T-cell (primary cell): ENCODE data around the gene PREX1. TPM values are rescaled to one million over a fixed set of nuclear protein-coding genes. Genes with fewer than 3 reads are reported as not detected.
"Not testable (repeated sequence)": the region's sequence is repeated elsewhere in the genome, so short reads cannot be mapped to it uniquely, and the experiment has no call there.

Experiments
- ATAC-seq, 4 experiments: fragments of 200-7000 bp in 3 of 4; fragments of 150-1000 bp in 1 of 4; cut with Tn5 transposase; replicated peaks in 1 of 4; 1 replicate in 3 of 4; 2 replicates in 1 of 4; pipeline ENCODE4 v1.10.0; 2021; ENCODE audit warnings: moderate library complexity in 3 of 4, mild to moderate bottlenecking in 2 of 4, moderate number of reproducible peaks in 1 of 4
- CTCF ChIA-PET, 2 donors: fragments of 300-600 bp; sonication (Branson Sonifier 250); formaldehyde crosslinking; loops; one replicate each; lab custom pipeline; 2022; ENCODE audit warnings: antibody characterized with exemption in 2 of 2; lab: Charles Lee
- POLR2A ChIA-PET, 2 donors: fragments of 300-600 bp; sonication (Branson Sonifier 250); formaldehyde crosslinking; loops; one replicate each; lab custom pipeline; 2022; ENCODE audit warnings: antibody characterized with exemption in 2 of 2; lab: Charles Lee
- DNase-seq, 35 experiments: peaks; one replicate each; pipeline versions ENCODE4 v3.0.0 to v3.0.0-alpha.2; 2013 to 2023
- H3K27ac ChIP-seq: one replicate; pipeline ENCODE4 v1.5.1; 2013; ENCODE audit warnings: low read length
- H3K27me3 ChIP-seq, 2 experiments: replicated peaks in 1 of 2; 1 replicate in 1 of 2; 2 replicates in 1 of 2; pipeline versions ENCODE4 v1.6.1 to v1.7.0; 2013; ENCODE audit warnings: low read length in 1 of 2, mixed read lengths in 1 of 2; ENCODE audit not compliant: control insufficient read depth in 2 of 2, insufficient read depth in 2 of 2; ENCODE audit errors: extremely low read depth in 1 of 2
- H3K36me3 ChIP-seq, 2 donors: 1 replicate in 1 of 2; 2 replicates in 1 of 2; pipeline versions ENCODE4 v1.6.1 to v1.7.0; 2013; ENCODE audit warnings: low read length in 1 of 2; ENCODE audit not compliant: control insufficient read depth in 2 of 2, insufficient read depth in 1 of 2; ENCODE audit errors: extremely low read depth in 1 of 2
- H3K4me1 ChIP-seq, 2 experiments: 1 replicate in 1 of 2; 2 replicates in 1 of 2; pipeline versions ENCODE4 v1.6.1 to v1.7.0; 2013; ENCODE audit warnings: low read length in 2 of 2, mixed read lengths in 1 of 2; ENCODE audit not compliant: insufficient read depth in 2 of 2, control insufficient read depth in 1 of 2; ENCODE audit errors: extremely low read depth in 1 of 2
- H3K4me3 ChIP-seq, 2 donors: 1 replicate in 1 of 2; 2 replicates in 1 of 2; pipeline versions ENCODE4 v1.5.1 to v1.7.0; 2013; ENCODE audit warnings: mild to moderate bottlenecking in 2 of 2, low read length in 1 of 2, moderate library complexity in 1 of 2; ENCODE audit not compliant: control insufficient read depth in 1 of 2; ENCODE audit errors: extremely low read depth in 1 of 2
- H3K9me3 ChIP-seq: 2 replicates; pipeline ENCODE4 v1.7.0; 2013
- H3K27ac Mint-ChIP-seq, 2 donors: one replicate each; pipeline ENCODE4 v1.8.0; 2020 to 2021; ENCODE audit warnings: mild to moderate bottlenecking in 2 of 2, mixed read lengths in 2 of 2
- H3K27me3 Mint-ChIP-seq, 2 donors: one replicate each; pipeline ENCODE4 v1.8.0; 2021 to 2022; ENCODE audit warnings: mixed read lengths in 2 of 2
- H3K36me3 Mint-ChIP-seq: one replicate; pipeline ENCODE4 v1.8.0; 2021; ENCODE audit warnings: mixed read lengths
- H3K4me1 Mint-ChIP-seq, 3 donors: one replicate each; pipeline ENCODE4 v1.8.0; 2020 to 2022; ENCODE audit warnings: mixed read lengths in 3 of 3, mild to moderate bottlenecking in 1 of 3
- H3K4me3 Mint-ChIP-seq, 3 donors: one replicate each; pipeline ENCODE4 v1.8.0; 2020 to 2022; ENCODE audit warnings: mild to moderate bottlenecking in 3 of 3, mixed read lengths in 3 of 3, moderate library complexity in 3 of 3
- H3K9me3 Mint-ChIP-seq, 3 donors: one replicate each; pipeline ENCODE4 v1.8.0; 2020 to 2022; ENCODE audit warnings: mixed read lengths in 3 of 3
- WGBS: methylation state at CpG from one replicate; pipeline ENCODE4 v1.1.5; 2013; ENCODE audit warnings: missing lambda C conversion rate; ENCODE audit not compliant: insufficient coverage; 5-methylcytosine and 5-hydroxymethylcytosine counted together
- total RNA-seq, 35 experiments: library from RNA in 6 of 35; stranded (reverse) in 6 of 35; fragments of 120-200 nt in 1 of 35; gene quantifications; one replicate each; pipeline versions ENCODE4 v1.2.1 to v1.2.4 and lab custom pipeline; 2013 to 2026

PREX1 gene
- total RNA-seq, 5 donors from 2014 or later (not counting 1 experiment from before 2014, with no cell fraction given) = 99.2 to 181 (median 137) TPM

DNA sequence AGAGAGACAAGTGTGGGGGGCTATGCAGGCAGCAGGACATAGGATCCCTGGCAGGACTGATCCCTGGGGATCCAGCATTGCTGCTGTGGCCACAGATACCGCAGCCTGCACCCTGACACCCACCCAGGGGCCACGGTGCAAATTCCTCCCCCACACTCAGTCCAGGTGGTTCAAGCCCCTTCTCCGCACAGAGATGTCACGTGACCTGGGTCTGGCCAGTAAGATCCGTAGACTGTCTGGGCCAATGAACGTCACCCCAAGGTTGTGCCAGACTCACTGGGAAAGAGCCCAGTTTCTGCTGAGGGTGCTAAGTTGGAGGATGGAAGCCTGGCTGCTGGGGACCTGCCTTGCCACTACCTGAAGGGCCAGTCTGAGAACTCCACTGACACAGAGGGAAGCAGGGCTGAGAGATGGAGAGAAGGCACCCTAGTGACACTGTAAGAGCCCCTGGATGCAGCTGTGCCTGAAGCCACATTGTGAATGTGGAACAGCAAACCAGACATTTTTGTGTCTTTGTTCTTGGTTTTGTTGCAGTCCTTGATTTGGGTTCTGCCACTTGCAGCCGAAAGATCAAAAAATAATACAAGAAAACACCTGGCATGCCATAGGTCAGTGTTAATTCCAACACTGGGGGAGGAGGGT, 228.6 kb downstream of the PREX1 start:
- no peaks in the 10 kb centered on the region for H3K4me1 Mint-ChIP-seq
- H3K9me3 Mint-ChIP-seq = peaks cover 2 to 4% (median 3%) of the 10 kb centered on the region in 3 donors
- no peaks in the 10 kb centered on the region for H3K36me3 Mint-ChIP-seq
- no peak for DNase-seq
- no peak overlapping the region for H3K4me3 ChIP-seq
- 83% methylated on average over 5 of the region's 7 CpGs for WGBS
- ATAC-seq = no peak
- no peak overlapping the region for H3K4me3 Mint-ChIP-seq
- no peak overlapping the region for H3K27ac ChIP-seq
- CTCF ChIA-PET = no interaction called here
- H3K27me3 ChIP-seq = peaks cover 0 to 26% of the 10 kb centered on the region in 2 experiments
- no peak overlapping the region for H3K27ac Mint-ChIP-seq
- peaks cover 4 to 23% of the 10 kb centered on the region in 2 donors for H3K27me3 Mint-ChIP-seq
- no peaks in the 10 kb centered on the region for H3K4me1 ChIP-seq
- H3K9me3 ChIP-seq = no peaks in the 10 kb centered on the region
- POLR2A ChIA-PET = no interaction called here
- no peaks in the 10 kb centered on the region for H3K36me3 ChIP-seq

- 71% methylated on average over 9 of the region's 16 CpGs for WGBS
- ATAC-seq, CTCF ChIA-PET, H3K4me1 Mint-ChIP-seq, H3K9me3 ChIP-seq, DNase-seq, POLR2A ChIA-PET, H3K36me3 Mint-ChIP-seq, H3K9me3 Mint-ChIP-seq, H3K4me1 ChIP-seq, H3K36me3 ChIP-seq, H3K4me3 Mint-ChIP-seq, H3K27ac ChIP-seq, H3K27ac Mint-ChIP-seq, H3K4me3 ChIP-seq: not testable (repeated sequence)
- H3K27me3 ChIP-seq = peaks cover 0 to 20% of the 10 kb centered on the region in 2 experiments
- H3K27me3 Mint-ChIP-seq = peaks cover 4 to 23% of the 10 kb centered on the region in 2 donors
Measured at GRCh38 chr20:48598303-48598941, 229.4 kb downstream of the PREX1 start.

- CTCF ChIA-PET = no interaction called here
- no peak overlapping the region for H3K27ac Mint-ChIP-seq
- POLR2A ChIA-PET = no interaction called here
Measured at GRCh38 chr20:48597521-48598302, 230.1 kb downstream of the PREX1 start.

GRCh38 chr20:48596334-48596898, 231.4 kb downstream of the PREX1 start:
- Histone ChIP-seq H3K27me3 (peaks cover 0 to 20% of the 10 kb centered on the region in 2 experiments), H3K4me3 (no peak overlapping the region), H3K27ac (no peak overlapping the region), H3K36me3 (no peaks in the 10 kb centered on the region), H3K9me3 (no peaks in the 10 kb centered on the region), H3K4me1 (no peaks in the 10 kb centered on the region)
- H3K27ac Mint-ChIP-seq = no peak overlapping the region
- H3K9me3 Mint-ChIP-seq = peaks cover 2 to 4% (median 3%) of the 10 kb centered on the region in 3 donors
- H3K4me1 Mint-ChIP-seq = no peaks in the 10 kb centered on the region
- WGBS = no CpG with 5 or more reads among the region's 4 CpGs
- no peak overlapping the region for H3K4me3 Mint-ChIP-seq
- ChIA-PET CTCF (no interaction called here), POLR2A (no interaction called here)
- no peaks in the 10 kb centered on the region for H3K36me3 Mint-ChIP-seq
- peaks cover 4 to 23% of the 10 kb centered on the region in 2 donors for H3K27me3 Mint-ChIP-seq
- DNase-seq (no peak), ATAC-seq (no peak)

More at GRCh38 chr20:48597521-48598302, 230.1 kb downstream of the PREX1 start:
- H3K4me1 Mint-ChIP-seq = no peaks in the 10 kb centered on the region
- H3K4me1 ChIP-seq = no peaks in the 10 kb centered on the region
- DNase-seq (no peak), ATAC-seq (no peak)
- no peaks in the 10 kb centered on the region for H3K9me3 ChIP-seq
- no peak overlapping the region for H3K4me3 ChIP-seq
- WGBS = 80% methylated on average over 6 of the region's 12 CpGs
- H3K4me3 Mint-ChIP-seq = no peak overlapping the region
- no peak overlapping the region for H3K27ac ChIP-seq
- H3K36me3 Mint-ChIP-seq = no peaks in the 10 kb centered on the region
- no peaks in the 10 kb centered on the region for H3K36me3 ChIP-seq
- H3K9me3 Mint-ChIP-seq = peaks cover 2 to 4% (median 3%) of the 10 kb centered on the region in 3 donors
- peaks cover 4 to 23% of the 10 kb centered on the region in 2 donors for H3K27me3 Mint-ChIP-seq
- H3K27me3 ChIP-seq = peaks cover 0 to 20% of the 10 kb centered on the region in 2 experiments

- CTCF ChIA-PET = no interaction called here
- 20% methylated on average over 1 of the region's 10 CpGs for WGBS
- no peak overlapping the region for H3K4me3 Mint-ChIP-seq
- no peaks in the 10 kb centered on the region for H3K4me1 Mint-ChIP-seq
- H3K36me3 ChIP-seq = no peaks in the 10 kb centered on the region
- no peaks in the 10 kb centered on the region for H3K36me3 Mint-ChIP-seq
- no peaks in the 10 kb centered on the region for H3K4me1 ChIP-seq
- H3K9me3 Mint-ChIP-seq = peaks cover 2 to 4% (median 3%) of the 10 kb centered on the region in 3 donors
- ATAC-seq (no peak), DNase-seq (no peak)
- H3K4me3 ChIP-seq = no peak overlapping the region
- H3K27me3 ChIP-seq = peaks cover 0 to 20% of the 10 kb centered on the region in 2 experiments
- POLR2A ChIA-PET = no interaction called here
- no peak overlapping the region for H3K27ac ChIP-seq
- H3K9me3 ChIP-seq = no peaks in the 10 kb centered on the region
- H3K27me3 Mint-ChIP-seq = peaks cover 4 to 23% of the 10 kb centered on the region in 2 donors
- H3K27ac Mint-ChIP-seq = no peak overlapping the region
Measured at GRCh38 chr20:48595495-48596333, 232.1 kb downstream of the PREX1 start.
